ENCODE data around the gene C1orf21. TPM values are rescaled to one million over a fixed set of nuclear protein-coding genes. Genes with fewer than 3 reads are reported as not detected.

The C1orf21 gene
- total RNA-seq (2022; extraction: Qiagen RNA extraction) = 7.1 to 11.4 TPM (median 8.4 TPM) in 5 replicates

DNA sequence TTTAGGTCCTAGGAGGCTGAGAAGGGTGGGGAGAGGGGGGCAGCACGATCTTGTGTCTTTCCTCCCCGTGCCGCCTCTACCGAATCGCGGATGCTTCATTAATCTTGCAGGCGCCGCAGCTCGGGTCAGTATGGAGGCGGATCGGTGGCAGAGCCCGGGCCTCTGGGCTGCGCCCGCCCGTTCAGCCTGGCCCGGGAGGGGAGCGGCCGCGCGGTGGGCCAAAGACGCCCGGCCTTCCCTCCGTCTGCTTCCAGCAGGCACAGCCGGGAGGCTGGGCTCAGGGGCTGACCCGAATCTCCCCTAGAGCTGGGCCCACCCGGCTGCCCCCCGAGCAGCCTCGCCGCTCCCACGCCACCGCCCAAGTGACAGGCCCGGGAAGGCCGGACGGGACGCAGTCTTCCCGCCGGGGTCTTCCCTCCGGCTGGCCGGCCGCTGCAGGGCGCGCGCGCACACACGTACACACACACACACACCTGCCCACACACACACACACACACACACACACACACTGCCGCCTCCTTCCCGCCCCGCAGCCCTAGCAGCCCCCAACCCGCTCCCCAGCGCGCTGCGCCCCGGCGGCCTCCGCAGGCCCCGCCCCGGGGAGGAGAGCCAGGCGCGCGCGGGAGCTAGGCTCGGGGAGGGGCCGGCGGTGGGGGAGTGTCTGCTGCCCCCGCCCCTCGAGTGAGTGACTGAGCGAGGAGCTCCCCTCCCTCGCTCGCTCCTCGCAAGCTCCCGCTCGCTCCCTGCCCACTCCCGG is at the start of gene C1orf21:
TSS of gene C1orf21 (plus strand) at position 718 of the 757 bp plus-strand sequence. CDS start 90,481 bp downstream, outside the sequence.

Measured in A549 treated with CORT108297 at 1 μM for 4 hours (cell line).